Measurements from ENCODE around the gene NTN1.

The NTN1 gene

DNA sequence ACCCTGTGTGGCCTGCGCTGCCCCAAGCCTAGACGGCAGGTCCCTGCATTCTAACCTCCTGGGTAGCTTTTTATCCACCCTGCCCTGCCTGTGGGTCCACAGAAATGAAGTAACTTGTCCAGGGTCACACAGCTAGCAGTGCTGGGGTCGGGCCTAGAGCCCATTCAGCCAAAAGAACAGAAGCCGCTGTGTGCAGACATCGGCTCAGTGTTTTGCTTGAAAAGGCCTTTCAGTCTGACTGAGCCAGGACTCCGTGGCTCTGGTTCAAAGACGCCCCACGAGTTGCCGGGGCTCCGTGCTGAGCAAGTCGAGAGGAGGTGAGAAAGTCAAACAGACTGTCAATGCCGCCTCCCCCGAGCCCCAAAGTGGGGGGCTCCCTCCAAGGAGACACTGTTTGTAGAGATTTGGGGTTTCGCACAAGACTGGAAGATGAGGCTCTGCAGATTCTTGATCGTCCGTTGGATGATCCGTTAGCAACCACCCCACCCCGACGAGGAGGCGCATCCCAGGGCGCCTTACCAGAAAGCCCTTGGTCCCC is 226.2 kb downstream of the NTN1 start:
- no peak for TF ChIP-seq CTCF (conservative IDR thresholded peaks at IDR 0.05; ENCODE audit: low read depth, low read length)
- H3K4me3 ChIP-seq (ENCODE audit: low read depth, low read length), result no peak overlapping the region
- DNase-seq (ENCODE audit: low read depth), result no peak

- DNase-seq (ENCODE audit: low read depth), result no peak
- TF ChIP-seq CTCF (conservative IDR thresholded peaks at IDR 0.05; ENCODE audit: low read depth, low read length), result no peak
- no peak overlapping the region for H3K4me3 ChIP-seq (ENCODE audit: low read depth, low read length)
Measured at GRCh38 chr17:9249245-9249953, 228.1 kb downstream of the NTN1 start.

DNA sequence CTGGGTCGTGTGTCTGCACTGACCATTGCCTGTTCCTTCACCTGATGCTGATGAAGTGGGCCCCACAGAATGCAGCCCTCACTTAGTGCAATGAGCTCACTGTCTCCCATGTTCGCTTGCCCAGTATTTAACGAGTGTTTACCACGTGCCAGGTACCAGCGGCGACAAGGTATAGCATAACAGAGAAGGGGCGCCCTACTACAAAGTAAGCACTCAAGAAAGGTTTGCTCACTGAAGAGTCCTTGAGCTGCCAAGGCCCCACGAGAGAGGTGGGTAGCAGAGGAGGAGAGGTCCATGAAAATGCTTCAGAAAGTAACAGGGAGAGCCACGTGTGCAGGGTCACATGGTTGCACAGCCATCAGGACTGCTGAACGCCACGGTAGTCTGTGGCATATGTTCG is 230.0 kb downstream of the NTN1 start:
- no peak overlapping the region for H3K4me3 ChIP-seq (ENCODE audit: low read depth, low read length)
- no peak for TF ChIP-seq CTCF (conservative IDR thresholded peaks at IDR 0.05; ENCODE audit: low read depth, low read length)
- no peak for DNase-seq (ENCODE audit: low read depth)

GRCh38 chr17:9253308-9253707 is 232.0 kb downstream of the NTN1 start:
- no peak for DNase-seq (ENCODE audit: low read depth)
- no peak overlapping the region for H3K4me3 ChIP-seq (ENCODE audit: low read depth, low read length)
- TF ChIP-seq CTCF (conservative IDR thresholded peaks at IDR 0.05; ENCODE audit: low read depth, low read length), result no peak

DNA sequence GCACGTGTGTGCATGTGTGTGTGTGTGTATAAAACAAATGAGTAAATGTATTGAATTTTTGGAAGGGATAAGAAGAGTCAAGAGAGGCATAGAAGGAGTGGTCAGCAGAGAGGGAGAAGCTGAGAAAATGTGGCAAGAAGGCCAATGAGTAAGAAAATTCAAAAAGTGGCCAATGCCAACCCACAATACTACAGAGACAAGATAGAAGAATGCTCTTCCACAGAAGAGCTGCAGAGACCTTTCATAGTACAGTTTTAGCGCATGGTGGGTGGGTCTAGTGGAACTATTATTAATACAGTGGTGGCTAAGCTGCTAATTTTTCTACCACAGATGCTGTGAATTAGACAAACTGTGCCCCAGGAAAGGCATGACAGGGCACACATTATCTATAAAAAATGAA is 233.5 kb downstream of the NTN1 start:
- TF ChIP-seq CTCF (conservative IDR thresholded peaks at IDR 0.05; ENCODE audit: low read depth, low read length), result no peak
- no peak for DNase-seq (ENCODE audit: low read depth)

GRCh38 chr17:9255833-9256232 is 234.5 kb downstream of the NTN1 start:
- no peak overlapping the region for H3K4me3 ChIP-seq (ENCODE audit: low read depth, low read length)
- DNase-seq (ENCODE audit: low read depth), result no peak
- no peak for TF ChIP-seq CTCF (conservative IDR thresholded peaks at IDR 0.05; ENCODE audit: low read depth, low read length)

More for the DNA sequence above, 233.5 kb downstream of the NTN1 start:
- no peak overlapping the region for H3K4me3 ChIP-seq (ENCODE audit: low read depth, low read length)

- no peak for DNase-seq (ENCODE audit: low read depth)
- TF ChIP-seq CTCF (conservative IDR thresholded peaks at IDR 0.05; ENCODE audit: low read depth, low read length), result no peak
- no peak overlapping the region for H3K4me3 ChIP-seq (ENCODE audit: low read depth, low read length)
Measured at GRCh38 chr17:9256361-9256750, 235.0 kb downstream of the NTN1 start.

Measured in choroid plexus epithelial cell (primary cell).